Transverse colon (tissue), 3 donors: Measurements from ENCODE around the gene VAPA.

Experiments
- CTCF ChIP-seq, 5 experiments: fragments of 200-600 bp in 3 of 5; fragments of 450-650 bp in 2 of 5; sonication (generic) in 3 of 5; IDR thresholded peaks; 1 replicate in 2 of 5; 2 replicates in 3 of 5; pipeline ENCODE4 v1.5.1; 2016 to 2017; ENCODE audit warnings: antibody characterized with exemption in 5 of 5, inconsistent platforms in 3 of 5, mild to moderate bottlenecking in 2 of 5, moderate library complexity in 1 of 5
- EP300 ChIP-seq: sonication (generic); formaldehyde crosslinking; IDR thresholded peaks from one replicate; pipeline ENCODE4 v1.6.1; 2017; ENCODE audit warnings: antibody characterized with exemption, low read depth

- TF ChIP-seq CTCF (IDR thresholded peaks at IDR 0.05) = no peak
- TF ChIP-seq EP300 = no peak
Measured at GRCh38 chr18:9905401-9905922, 8.4 kb upstream of the VAPA start.
